HepG2 (cell line): Measurements from ENCODE around the gene CCNQ. TPM values are rescaled to one million over a fixed set of nuclear protein-coding genes. Genes with fewer than 3 reads are reported as not detected.

ENCODE experiments used
- EEA1 ChIP-seq: sonication (generic); formaldehyde crosslinking; IDR thresholded peaks from 2 replicates; pipeline ENCODE4 v1.5.1; 2020; ENCODE audit warnings: mild to moderate bottlenecking, missing genetic modification reagents, borderline replicate concordance
- MAFK ChIP-seq, 2 experiments: IDR thresholded peaks in 1 of 2; conservative IDR thresholded peaks in 1 of 2; 2 replicates each; pipeline ENCODE4 v1.6.1; 2011; ENCODE audit warnings: improper control_type of control experiment in 2 of 2, low read length in 2 of 2
- RELA ChIP-seq: sonication (generic); formaldehyde crosslinking; IDR thresholded peaks from 2 replicates; pipeline ENCODE4 v1.4.0; 2020; ENCODE audit warnings: missing genetic modification reagents
- SNAI1 ChIP-seq: sonication (generic); formaldehyde crosslinking; IDR thresholded peaks from 2 replicates; pipeline ENCODE4 v1.5.0; 2020; ENCODE audit warnings: mild to moderate bottlenecking, missing genetic modification reagents, borderline replicate concordance
- ZNF792 ChIP-seq: IDR thresholded peaks from 2 replicates; pipeline ENCODE4 v1.6.1; 2016
- polyA plus RNA-seq, 8 experiments: library from polyadenylated mRNA; depleted of rRNA in 3 of 8; stranded (reverse) in 7 of 8; unstranded in 1 of 8; fragments of >200 nt; fragmentation: Illumina TruSeq in 4 of 8; extraction: Trizol in 4 of 8; gene quantifications; 2 replicates each; pipeline versions ENCODE4 v1.2.1 to v1.2.3, GENCODE V29; 2011 to 2016; ENCODE audit warnings: low read depth in 4 of 8, missing spikeins in 1 of 8, mixed read lengths in 1 of 8; ENCODE audit not compliant: insufficient read depth in 1 of 8
- total RNA-seq, 5 experiments: library from RNA; depleted of rRNA; stranded (reverse); fragments of >200 nt; fragmentation: Illumina TruSeq; extraction: Trizol; gene quantifications; 2 replicates each; pipeline ENCODE4 v1.2.3, GENCODE V29; 2016; ENCODE audit warnings: low read depth in 1 of 5

CCNQ gene
- total and polyA plus RNA-seq, 2 of the 13 experiments (the other 11 are each of a cell fraction or from before 2014, with no cell fraction given) = 15.0 to 25.5 TPM

DNA sequence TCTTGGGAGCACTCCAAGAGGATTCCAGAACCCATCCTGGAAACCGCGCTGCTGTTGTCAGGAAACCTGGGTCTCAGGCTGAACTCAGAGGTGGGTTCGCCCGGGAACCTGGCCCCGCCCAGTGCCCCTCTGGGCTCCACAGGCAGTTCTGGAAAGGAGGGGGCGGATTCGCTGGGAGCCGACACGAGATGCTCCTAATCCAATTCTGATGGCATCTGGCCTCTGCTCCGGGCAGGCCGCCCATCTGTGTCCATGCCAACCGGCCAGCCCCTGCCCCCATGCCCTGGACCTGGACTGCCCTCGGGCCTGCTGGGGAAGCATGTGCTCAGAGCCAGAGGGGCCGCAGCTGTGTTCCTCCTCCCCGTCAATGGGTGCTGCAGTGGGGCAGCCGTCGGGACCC lies 60.5 kb downstream of the CCNQ start (continued):
- TF ChIP-seq SNAI1 (CRISPR knock-in tag) = no peak
- no peak for TF ChIP-seq ZNF792 (CRISPR knock-in tag)
- no peak for TF ChIP-seq RELA
- no peak for TF ChIP-seq EEA1 (CRISPR knock-in tag)
- TF ChIP-seq MAFK (conservative IDR thresholded peaks at IDR 0.05 in 1 of 2, IDR thresholded peaks at IDR 0.05 in 1 of 2; ENCODE audit: low read length in 2 of 2) = no peak

Other genes with a start within 250 kb of the CCNQ start
- gene PNMA6E, start 197.8 kb downstream of the CCNQ start, total RNA-seq (2016; rRNA removed; fragmentation: Illumina TruSeq; extraction: Trizol) = not detected in 2 replicates
- gene PNMA6E, start 197.8 kb downstream of the CCNQ start, polyA plus RNA-seq (2011; rRNA removed) = not detected in 2 replicates
- gene ZFP92, start 187.7 kb downstream of the CCNQ start, total RNA-seq (2016; rRNA removed; fragmentation: Illumina TruSeq; extraction: Trizol) = 0.02 and 0.03 TPM in 2 replicates
- not detected in 2 replicates for gene ZFP92, start 187.7 kb downstream of the CCNQ start, polyA plus RNA-seq (2011; rRNA removed)
- gene TREX2, start 153.1 kb downstream of the CCNQ start, total RNA-seq (2016; rRNA removed; fragmentation: Illumina TruSeq; extraction: Trizol) = 0.18 TPM in 1 of 2 replicates, not detected in the other
- gene TREX2, start 153.1 kb downstream of the CCNQ start, polyA plus RNA-seq (2011; rRNA removed) = 0.13 and 0.17 TPM in 2 replicates
- gene HAUS7, start 128.6 kb downstream of the CCNQ start, total RNA-seq (2016; rRNA removed; fragmentation: Illumina TruSeq; extraction: Trizol) = 42.4 and 52.1 TPM in 2 replicates
- gene HAUS7, start 128.6 kb downstream of the CCNQ start, polyA plus RNA-seq (2011; rRNA removed) = 9.1 and 10.9 TPM in 2 replicates
- gene BGN, start 104.2 kb downstream of the CCNQ start, total RNA-seq (2016; rRNA removed; fragmentation: Illumina TruSeq; extraction: Trizol) = 0.18 TPM in 1 of 2 replicates, not detected in the other
- 0.40 and 0.63 TPM in 2 replicates for gene BGN, start 104.2 kb downstream of the CCNQ start, polyA plus RNA-seq (2011; rRNA removed)
- not detected in 2 replicates for gene ATP2B3, start 81.5 kb downstream of the CCNQ start, total RNA-seq (2016; rRNA removed; fragmentation: Illumina TruSeq; extraction: Trizol)
- gene ATP2B3, start 81.5 kb downstream of the CCNQ start, polyA plus RNA-seq (2011; rRNA removed) = not detected in 2 replicates
- 357 and 435 TPM in 2 replicates for gene DUSP9, start 48.1 kb upstream of the CCNQ start, total RNA-seq (2016; rRNA removed; fragmentation: Illumina TruSeq; extraction: Trizol)
- gene DUSP9, start 48.1 kb upstream of the CCNQ start, polyA plus RNA-seq (2011; rRNA removed) = 235 and 335 TPM in 2 replicates
- not detected in 2 replicates for gene PNCK, start 74.7 kb upstream of the CCNQ start, total RNA-seq (2016; rRNA removed; fragmentation: Illumina TruSeq; extraction: Trizol)
- 33.1 and 55.3 TPM in 2 replicates for gene PNCK, start 74.7 kb upstream of the CCNQ start, polyA plus RNA-seq (2011; rRNA removed)
- gene SLC6A8, start 88.8 kb upstream of the CCNQ start, total RNA-seq (2016; rRNA removed; fragmentation: Illumina TruSeq; extraction: Trizol) = 9.0 and 13.9 TPM in 2 replicates
- gene SLC6A8, start 88.8 kb upstream of the CCNQ start, polyA plus RNA-seq (2011; rRNA removed) = 176 and 264 TPM in 2 replicates
- gene BCAP31, start 125.2 kb upstream of the CCNQ start, total RNA-seq (2016; rRNA removed; fragmentation: Illumina TruSeq; extraction: Trizol) = 101 and 178 TPM in 2 replicates
- 139 and 155 TPM in 2 replicates for gene BCAP31, start 125.2 kb upstream of the CCNQ start, polyA plus RNA-seq (2011; rRNA removed)
- gene ABCD1, start 125.7 kb upstream of the CCNQ start, total RNA-seq (2016; rRNA removed; fragmentation: Illumina TruSeq; extraction: Trizol) = 10.1 and 15.9 TPM in 2 replicates
- gene ABCD1, start 125.7 kb upstream of the CCNQ start, polyA plus RNA-seq (2011; rRNA removed) = 11.4 and 15.4 TPM in 2 replicates
- 1.2 and 3.0 TPM in 2 replicates for gene PLXNB3, start 165.1 kb upstream of the CCNQ start, total RNA-seq (2016; rRNA removed; fragmentation: Illumina TruSeq; extraction: Trizol)
- 6.9 and 8.1 TPM in 2 replicates for gene PLXNB3, start 165.1 kb upstream of the CCNQ start, polyA plus RNA-seq (2011; rRNA removed)
- 0.22 TPM in 1 of 2 replicates, not detected in the other for gene SRPK3, start 181.9 kb upstream of the CCNQ start, total RNA-seq (2016; rRNA removed; fragmentation: Illumina TruSeq; extraction: Trizol)
- gene SRPK3, start 181.9 kb upstream of the CCNQ start, polyA plus RNA-seq (2011; rRNA removed) = 0.10 and 0.30 TPM in 2 replicates
- 16.2 and 18.7 TPM in 2 replicates for gene IDH3G, start 195.2 kb upstream of the CCNQ start, total RNA-seq (2016; rRNA removed; fragmentation: Illumina TruSeq; extraction: Trizol)
- gene IDH3G, start 195.2 kb upstream of the CCNQ start, polyA plus RNA-seq (2011; rRNA removed) = 35.5 and 36.0 TPM in 2 replicates
- 124 and 214 TPM in 2 replicates for gene SSR4, start 195.5 kb upstream of the CCNQ start, total RNA-seq (2016; rRNA removed; fragmentation: Illumina TruSeq; extraction: Trizol)
- 288 and 319 TPM in 2 replicates for gene SSR4, start 195.5 kb upstream of the CCNQ start, polyA plus RNA-seq (2011; rRNA removed)
- gene PDZD4, start 231.4 kb upstream of the CCNQ start, total RNA-seq (2016; rRNA removed; fragmentation: Illumina TruSeq; extraction: Trizol) = not detected in 2 replicates
- gene PDZD4, start 231.4 kb upstream of the CCNQ start, polyA plus RNA-seq (2011; rRNA removed) = 0.03 TPM in 1 of 2 replicates, not detected in the other